ENCODE measurements around the gene AXL. TPM values are rescaled to one million over a fixed set of nuclear protein-coding genes. Genes with fewer than 3 reads are reported as not detected.

Gene AXL
- total and polyA plus RNA-seq, 2 donors (not counting 3 experiments of a cell fraction or from before 2014, with no cell fraction given) = 86.9 to 172 TPM

GRCh38 chr19:41269571-41269970, 50.5 kb downstream of the AXL start:
- intact Hi-C loops (cut with micrococcal nuclease) = no loop called here
- Histone ChIP-seq H3K4me3 (replicated peaks in 1 of 3; ENCODE audit: insufficient read depth in 1 of 3, low read depth in 1 of 3, low read length in 3 of 3) (no peak overlapping the region), H3K9ac (replicated peaks; ENCODE audit: extremely low read depth, insufficient read depth, low read length) (no peak overlapping the region), H3K4me1 (ENCODE audit: control insufficient read depth, extremely low read depth, insufficient read depth, low read length) (peaks cover 42% of the 10 kb centered on the region), H3K27me3 (ENCODE audit: control insufficient read depth in 2 of 2, insufficient read depth in 2 of 2, low read length in 2 of 2) (no peaks in the 10 kb centered on the region), H3K36me3 (ENCODE audit: control insufficient read depth in 2 of 2, extremely low read depth in 1 of 2, insufficient read depth in 2 of 2, low read length in 2 of 2) (peaks cover 38 to 41% of the 10 kb centered on the region in 2 experiments), H3K9me3 (replicated peaks; ENCODE audit: control insufficient read depth, insufficient read depth, low read length) (no peaks in the 10 kb centered on the region), H3K9me1 (replicated peaks; ENCODE audit: control insufficient read depth, extremely low read depth, insufficient read depth, low read length) (no peaks in the 10 kb centered on the region), H3K4me2 (ENCODE audit: insufficient read depth, low read length) (no peak overlapping the region), H4K20me1 (replicated peaks; ENCODE audit: control insufficient read depth, extremely low read depth, insufficient read depth, low read length) (no peaks in the 10 kb centered on the region), H2AFZ (ENCODE audit: low read depth, low read length) (no peak overlapping the region), H3K27ac (ENCODE audit: insufficient read depth, low read depth, low read length) (no peak overlapping the region), H3K79me2 (ENCODE audit: control insufficient read depth, insufficient read depth, low read length) (peaks cover 49% of the 10 kb centered on the region)
- POLR2A ChIA-PET = no interaction called here
- no TSS peak for BruUV-seq (replicated peaks)
- FAIRE-seq (no peak), DNase-seq (ENCODE audit: low read depth, low spot score) (no peak)
- dilution Hi-C loops (cut with MboI; ENCODE audit: extremely low pct_ligation_motif_present, low sequenced_read_pairs) = no loop called here
- CTCF ChIA-PET = interaction anchor here (0.6 kb wide), 1 partner anchor 65 kb away, joined by 3 read pairs; no protein-coding TSS in a partner anchor
- TF ChIP-seq FOS (IDR thresholded peaks at IDR 0.05; ENCODE audit: borderline replicate concordance, insufficient read depth, low read length) (no peak), POLR2AphosphoS5 (IDR thresholded peaks at IDR 0.05; ENCODE audit: insufficient read depth, low read depth, low read length) (no peak), EZH2 (IDR thresholded peaks at IDR 0.05; ENCODE audit: borderline replicate concordance, low read depth, low read length, severe bottlenecking) (no peak), CTCF (IDR thresholded peaks at IDR 0.05; ENCODE audit: extremely low read depth in 1 of 2, insufficient read depth in 1 of 2, low read depth in 1 of 2, low read length in 2 of 2) (no peak), POLR2A (IDR thresholded peaks at IDR 0.05; ENCODE audit: low read depth, low read length) (no peak)

DNA sequence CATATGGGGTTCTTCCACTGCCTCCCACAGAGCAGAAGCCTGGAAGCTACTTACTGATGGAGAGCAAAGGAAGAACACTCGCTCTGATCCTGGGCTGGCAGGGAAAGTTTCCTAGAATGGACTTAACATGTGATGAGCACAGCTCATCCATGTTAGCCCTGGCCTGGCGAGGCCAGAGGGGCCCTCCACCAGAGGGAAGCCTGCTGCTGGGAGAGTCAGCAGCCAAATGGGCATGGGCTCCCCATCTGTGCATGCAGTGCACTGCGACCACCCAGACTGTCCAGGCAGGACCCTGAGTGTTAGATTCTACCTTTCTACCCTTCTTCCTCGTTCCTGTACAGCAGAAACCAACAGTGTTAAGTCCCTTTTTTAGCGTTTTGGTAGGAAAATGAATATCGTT, 54.1 kb downstream of the AXL start:
- H3K36me3 ChIP-seq (ENCODE audit: control insufficient read depth in 2 of 2, extremely low read depth in 1 of 2, insufficient read depth in 2 of 2, low read length in 2 of 2) = peaks cover 49% of the 10 kb centered on the region in 2 experiments
- H3K4me2 ChIP-seq (ENCODE audit: insufficient read depth, low read length) = no peak overlapping the region
- FAIRE-seq = no peak
- peaks cover 14% of the 10 kb centered on the region for H3K79me2 ChIP-seq (ENCODE audit: control insufficient read depth, insufficient read depth, low read length)
- no peaks in the 10 kb centered on the region for H3K9me3 ChIP-seq (replicated peaks; ENCODE audit: control insufficient read depth, insufficient read depth, low read length)
- intact Hi-C loops (cut with micrococcal nuclease) (no loop called here), dilution Hi-C loops (cut with MboI; ENCODE audit: extremely low pct_ligation_motif_present, low sequenced_read_pairs) (no loop called here)
- peaks cover 24% of the 10 kb centered on the region for H3K4me1 ChIP-seq (ENCODE audit: control insufficient read depth, extremely low read depth, insufficient read depth, low read length)
- no peak overlapping the region for H3K27ac ChIP-seq (ENCODE audit: insufficient read depth, low read depth, low read length)
- CTCF ChIA-PET = interaction anchor here (0.7 to 2.2 kb wide), 6 partner anchors 9 to 69 kb away, joined by 3 to 11 read pairs (median 4); partner anchors contain the start of gene HNRNPUL1
- POLR2A ChIA-PET = no interaction called here
- no peaks in the 10 kb centered on the region for H3K9me1 ChIP-seq (replicated peaks; ENCODE audit: control insufficient read depth, extremely low read depth, insufficient read depth, low read length)
- TF ChIP-seq POLR2AphosphoS5 (IDR thresholded peaks at IDR 0.05; ENCODE audit: insufficient read depth, low read depth, low read length) = no peak
- no peak for TF ChIP-seq EZH2 (IDR thresholded peaks at IDR 0.05; ENCODE audit: borderline replicate concordance, low read depth, low read length, severe bottlenecking)
- TF ChIP-seq JUN (IDR thresholded peaks at IDR 0.05; ENCODE audit: borderline replicate concordance, insufficient read depth, insufficient read length, low read depth) = no peak
- no peak for TF ChIP-seq POLR2A (IDR thresholded peaks at IDR 0.05; ENCODE audit: low read depth, low read length)
- TF ChIP-seq FOS (IDR thresholded peaks at IDR 0.05; ENCODE audit: borderline replicate concordance, insufficient read depth, low read length) = no peak
- no peak for TF ChIP-seq CTCF (IDR thresholded peaks at IDR 0.05; ENCODE audit: extremely low read depth in 1 of 2, insufficient read depth in 1 of 2, low read depth in 1 of 2, low read length in 2 of 2)
- no peak for TF ChIP-seq GATA2 (IDR thresholded peaks at IDR 0.05; ENCODE audit: insufficient read depth, insufficient read length, low read depth, low read length)
- no peak for TF ChIP-seq MYC (IDR thresholded peaks at IDR 0.05; ENCODE audit: low read depth, low read length)
- no peak for TF ChIP-seq MAX (IDR thresholded peaks at IDR 0.05; ENCODE audit: insufficient read depth, insufficient read length)
- no peak overlapping the region for H2AFZ ChIP-seq (ENCODE audit: low read depth, low read length)
- DNase-seq (ENCODE audit: low read depth, low spot score) = no peak
- no TSS peak for BruUV-seq (replicated peaks)
- no peak overlapping the region for H3K9ac ChIP-seq (replicated peaks; ENCODE audit: extremely low read depth, insufficient read depth, low read length)
- no peaks in the 10 kb centered on the region for H3K27me3 ChIP-seq (ENCODE audit: control insufficient read depth in 2 of 2, insufficient read depth in 2 of 2, low read length in 2 of 2)
- H3K4me3 ChIP-seq (replicated peaks in 1 of 3; ENCODE audit: insufficient read depth in 1 of 3, low read depth in 1 of 3, low read length in 3 of 3) = no peak overlapping the region
- no peaks in the 10 kb centered on the region for H4K20me1 ChIP-seq (replicated peaks; ENCODE audit: control insufficient read depth, extremely low read depth, insufficient read depth, low read length)

Measured in endothelial cell of umbilical vein (primary cell).